GM19452 (cell line): ENCODE measurements around the gene CD7.

Experiments
- ATAC-seq: cut with Tn5 transposase; IDR thresholded peaks from one replicate; pipeline ENCODE4 v1.9.1; 2021; ENCODE audit not compliant: unreplicated experiment

CD7 gene

DNA sequence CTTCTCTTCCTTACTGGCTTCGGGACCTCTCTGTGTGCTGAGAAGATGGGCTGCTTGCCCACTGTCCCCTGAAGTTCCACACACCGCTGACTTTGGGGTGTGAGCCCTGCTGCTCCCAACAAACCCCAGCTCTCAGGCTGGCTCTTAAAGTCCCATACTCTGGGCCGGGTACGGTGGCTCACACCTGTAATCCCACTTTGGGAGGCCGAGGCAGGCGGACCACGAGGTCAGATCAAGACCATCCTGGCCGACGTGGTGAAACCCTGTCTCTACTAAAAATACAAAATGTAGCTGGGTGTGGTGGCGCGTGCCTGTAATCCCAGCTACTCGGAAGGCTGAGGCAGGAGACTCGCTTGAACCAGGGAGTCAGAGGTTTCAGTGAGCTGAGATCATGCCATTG lies 17.2 kb downstream of the CD7 start:
- ATAC-seq = no peak

DNA sequence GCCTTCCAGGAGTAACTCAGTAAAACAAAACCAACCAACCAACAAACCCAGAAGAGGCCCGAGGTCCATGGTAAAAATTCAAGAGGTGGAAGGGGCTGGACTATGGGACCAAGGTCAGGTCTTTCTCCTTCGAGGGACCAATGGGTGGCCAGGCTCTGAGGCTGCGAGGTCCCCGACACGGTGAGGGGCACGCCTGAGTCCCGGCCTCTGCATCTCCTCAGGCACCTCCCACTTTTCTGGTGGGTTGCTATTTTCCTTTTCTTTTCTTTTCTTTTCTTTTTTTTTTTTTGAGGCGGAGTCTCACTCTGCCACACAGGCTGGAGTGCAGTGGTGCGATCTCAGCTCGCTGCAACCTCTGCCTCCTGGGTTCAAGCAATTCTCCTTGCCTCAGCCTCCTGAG lies 18.0 kb downstream of the CD7 start:
- ATAC-seq = no peak

DNA sequence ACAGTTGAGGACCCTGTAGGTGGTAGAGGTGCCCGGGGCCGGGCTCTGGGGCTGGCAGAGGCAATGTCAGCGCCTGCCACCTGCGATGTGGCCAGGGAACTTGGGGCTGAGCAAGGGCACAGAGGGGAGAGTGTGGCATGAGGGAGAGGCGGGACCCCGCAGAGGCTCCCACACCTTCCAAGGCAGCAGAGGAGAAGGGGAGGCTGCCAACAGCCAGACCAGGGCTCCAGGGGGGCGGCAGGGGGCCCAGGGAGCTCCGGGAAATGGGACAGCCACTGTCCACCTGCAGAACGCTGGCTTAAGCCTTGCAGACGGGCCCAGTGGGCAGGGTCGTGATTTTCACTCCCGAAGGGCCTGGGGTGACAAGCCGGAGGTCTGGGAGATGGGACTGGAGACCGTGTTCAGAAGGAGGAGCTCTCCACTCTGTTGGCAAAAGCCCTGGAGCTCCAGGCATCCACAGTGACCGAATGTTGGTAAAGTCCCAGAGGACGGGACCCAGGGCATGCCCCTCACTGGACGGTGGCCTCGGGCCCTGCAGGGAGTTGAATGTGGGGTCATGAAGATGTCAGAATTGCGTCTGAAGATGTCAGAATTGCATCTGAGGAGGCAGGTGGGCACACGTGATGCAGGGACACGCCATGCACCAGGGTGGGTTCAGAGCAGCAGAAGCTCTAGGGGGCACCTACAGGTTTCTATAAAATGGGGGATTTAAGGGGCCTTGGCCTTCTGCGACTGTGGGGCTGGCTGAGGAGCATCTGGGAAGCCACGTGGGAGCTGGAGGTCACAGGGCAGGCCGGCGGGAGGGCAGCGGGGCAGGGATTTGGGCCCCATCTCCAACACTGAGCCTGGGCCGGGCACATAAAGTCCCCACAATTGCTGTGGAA lies 18.6 kb downstream of the CD7 start:
- ATAC-seq = no peak

DNA sequence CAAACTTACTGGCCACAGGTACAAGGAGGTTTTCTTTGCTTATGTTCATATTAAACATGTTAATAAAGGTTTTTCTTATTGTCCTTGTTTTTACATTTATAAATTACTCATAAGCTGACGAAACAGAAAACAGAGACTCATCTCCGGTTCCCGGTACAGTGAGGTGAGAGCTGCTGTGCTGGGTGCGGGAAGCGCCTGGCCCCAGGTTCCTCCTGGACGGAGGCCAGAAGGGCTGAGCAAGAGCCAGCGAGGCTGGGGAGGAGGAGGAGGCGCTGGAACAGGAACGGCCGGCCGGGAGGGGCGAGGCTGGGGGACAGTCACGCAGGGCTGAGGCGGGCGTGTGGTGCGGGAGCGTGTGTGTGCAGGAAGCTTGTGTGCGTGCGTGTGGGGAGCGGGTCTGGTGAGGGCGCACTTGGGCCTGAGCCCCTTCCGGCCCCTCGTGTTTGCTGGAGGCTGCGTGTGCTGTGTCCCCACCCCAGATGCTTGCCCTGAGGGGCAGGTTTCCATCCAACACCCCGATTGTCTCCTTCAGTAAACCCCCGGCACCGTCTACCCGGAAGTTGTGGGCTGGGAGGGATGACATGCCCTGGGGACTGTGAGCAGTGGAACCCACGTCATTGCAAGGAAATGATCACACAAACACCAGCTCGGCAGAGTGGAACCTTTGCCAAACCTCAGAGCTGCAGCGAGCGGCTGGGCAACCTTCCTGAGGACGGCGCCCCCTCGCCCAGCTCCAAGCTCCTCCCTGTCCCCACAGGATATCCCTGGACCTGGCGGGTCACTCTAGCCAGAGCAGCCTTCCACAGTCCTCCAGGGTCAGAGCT lies 19.5 kb downstream of the CD7 start:
- ATAC-seq = peak; percentile 49

DNA sequence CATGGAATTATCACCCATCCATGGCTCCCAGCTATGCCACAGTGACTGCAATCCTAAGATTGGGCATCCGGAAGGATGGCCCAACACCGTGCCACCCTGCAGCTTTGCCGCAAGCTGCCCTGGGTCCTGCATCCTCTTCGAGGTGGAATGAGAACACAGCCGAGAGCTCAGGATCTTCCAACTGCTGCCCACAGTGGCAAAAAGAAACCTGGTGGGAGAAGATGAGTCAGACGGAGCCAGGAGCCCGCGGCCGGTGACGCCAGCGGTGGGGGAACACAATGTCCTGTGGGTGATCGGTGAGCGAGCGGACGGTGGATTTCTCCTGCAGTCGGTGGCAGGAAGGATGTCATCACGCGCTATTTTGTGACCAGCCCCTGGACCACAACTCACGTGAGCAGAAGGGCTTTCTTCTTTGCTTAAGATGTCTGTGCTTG lies 20.1 kb downstream of the CD7 start:
- ATAC-seq = peak; percentile 21

DNA sequence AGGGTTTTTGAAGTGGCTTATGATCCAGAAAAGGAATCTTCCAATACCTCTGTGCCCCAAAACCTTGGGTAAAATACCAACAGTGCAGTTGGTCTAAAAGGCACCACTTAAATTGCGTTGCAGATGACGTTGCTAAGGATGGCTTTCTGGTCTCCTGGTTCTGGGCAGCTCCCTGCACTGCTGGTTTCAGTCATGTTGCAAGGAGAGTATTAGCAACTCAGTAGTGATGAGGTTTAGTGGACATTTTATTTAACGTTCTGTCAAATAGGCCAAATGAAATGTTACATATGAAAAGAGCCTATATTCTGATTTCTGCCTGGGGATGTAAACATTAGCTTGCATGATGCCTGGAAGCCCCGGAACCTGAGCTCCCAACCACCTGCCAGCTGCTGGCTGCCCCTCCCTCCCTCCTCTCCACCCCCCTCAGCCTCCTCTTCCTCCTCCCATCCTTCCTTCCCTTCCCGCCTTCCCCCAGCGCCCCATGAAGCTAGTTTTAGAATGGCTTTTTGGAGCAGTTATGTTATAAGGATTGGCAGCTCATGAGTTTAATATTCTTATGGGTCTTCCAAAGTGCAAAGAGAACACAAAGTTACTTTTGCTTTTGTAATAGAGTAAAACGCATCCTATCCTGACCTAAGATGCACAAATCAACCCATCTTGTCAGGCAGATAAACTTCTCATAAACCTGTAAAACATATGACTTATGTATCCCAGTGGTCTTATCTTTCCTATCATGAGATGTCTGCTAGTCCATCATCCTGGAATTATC lies 20.7 kb downstream of the CD7 start:
- no peak for ATAC-seq

DNA sequence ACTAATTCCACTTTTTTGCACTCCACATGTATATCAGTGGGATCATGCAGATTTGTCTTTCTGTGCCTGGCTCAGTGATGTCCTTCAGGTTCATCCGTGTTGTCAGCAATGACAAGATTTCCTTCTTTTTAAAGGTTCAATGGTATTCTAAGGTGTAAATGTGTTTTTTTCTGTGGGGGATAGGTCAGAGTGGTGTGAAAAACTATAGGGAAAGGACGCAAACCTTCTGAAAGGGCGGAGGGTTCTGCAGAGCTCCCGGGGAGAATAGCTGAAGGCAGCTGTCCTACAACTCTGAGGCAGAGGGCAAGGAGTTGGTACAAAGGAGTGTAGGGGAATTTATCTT lies 22.0 kb downstream of the CD7 start:
- no peak for ATAC-seq

DNA sequence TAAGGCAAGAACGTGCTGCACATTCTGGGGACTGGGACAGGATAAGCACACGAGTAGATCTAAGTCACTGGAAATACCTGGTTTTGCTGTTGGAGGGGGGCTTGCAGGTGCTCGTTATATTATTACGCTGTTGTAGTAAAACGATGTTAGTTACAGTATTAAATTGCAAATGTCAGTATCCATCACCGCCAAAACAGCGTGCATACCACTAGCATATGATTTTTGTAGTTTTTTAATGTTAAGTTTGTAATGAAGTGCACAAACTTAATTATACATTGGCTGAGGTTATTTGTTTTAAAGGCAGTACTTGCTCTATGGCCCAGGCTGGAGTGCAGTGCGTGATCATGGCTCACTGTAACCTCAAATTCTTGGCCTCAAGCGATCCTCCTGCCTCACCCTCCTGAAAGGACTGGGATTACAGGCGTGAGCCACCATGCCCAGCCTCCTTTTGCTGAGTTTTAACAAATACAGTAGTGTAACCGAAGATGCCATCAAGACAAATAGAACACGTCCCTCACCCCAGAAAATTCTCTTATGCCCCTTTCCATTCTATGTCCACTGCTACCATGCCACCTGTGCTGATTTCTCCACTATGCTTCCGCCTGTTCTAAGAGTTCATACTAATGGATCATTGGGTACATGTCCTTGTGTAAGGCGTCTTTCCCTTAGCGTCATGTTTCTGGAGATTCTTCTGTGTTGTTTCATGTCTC lies 23.2 kb downstream of the CD7 start:
- no peak for ATAC-seq

DNA sequence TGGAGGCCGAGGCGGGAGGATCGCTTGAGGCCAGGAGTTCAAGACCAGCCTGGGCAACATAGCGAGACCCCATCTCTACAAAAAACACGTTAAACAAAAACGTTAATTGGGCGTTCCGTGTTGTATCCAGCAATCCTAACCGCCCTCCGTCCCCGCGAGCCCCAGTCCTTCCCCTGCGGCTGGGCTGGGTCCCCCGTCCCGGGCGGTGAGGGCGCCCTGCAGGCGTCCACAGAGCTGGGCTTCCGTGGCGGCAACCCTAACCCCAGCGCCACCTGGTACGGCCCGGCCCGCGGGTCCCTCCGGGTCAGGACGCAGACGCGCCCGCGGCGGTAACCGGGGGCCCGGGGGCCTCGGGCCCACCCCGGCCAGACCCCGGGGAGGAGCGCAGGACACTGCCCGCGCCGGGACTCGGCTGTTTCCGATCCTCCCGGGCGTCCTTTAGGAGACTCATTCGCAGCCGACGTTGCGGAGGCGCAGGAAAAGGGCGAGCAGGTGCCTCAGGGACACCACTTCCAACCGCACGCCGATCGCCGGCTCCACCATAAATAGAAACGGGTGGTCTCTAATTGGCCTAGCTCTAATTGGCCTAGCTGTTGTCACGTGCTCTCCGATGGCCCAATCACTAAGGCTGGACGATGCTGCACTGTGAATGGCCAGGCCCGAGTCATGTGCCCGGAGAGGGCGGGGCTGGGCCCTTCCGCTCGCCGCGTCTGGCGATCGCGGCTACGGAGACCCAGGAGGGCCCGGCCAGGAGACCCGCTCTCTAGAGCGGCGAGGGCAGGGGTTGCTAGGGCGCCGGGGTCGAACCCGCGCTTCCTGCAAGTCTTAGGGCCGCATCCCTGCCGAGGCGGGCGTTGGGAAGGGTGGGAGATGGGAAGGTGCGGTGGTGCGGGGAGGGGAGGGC lies 24.9 kb downstream of the CD7 start:
- peak; percentile 92 for ATAC-seq

DNA sequence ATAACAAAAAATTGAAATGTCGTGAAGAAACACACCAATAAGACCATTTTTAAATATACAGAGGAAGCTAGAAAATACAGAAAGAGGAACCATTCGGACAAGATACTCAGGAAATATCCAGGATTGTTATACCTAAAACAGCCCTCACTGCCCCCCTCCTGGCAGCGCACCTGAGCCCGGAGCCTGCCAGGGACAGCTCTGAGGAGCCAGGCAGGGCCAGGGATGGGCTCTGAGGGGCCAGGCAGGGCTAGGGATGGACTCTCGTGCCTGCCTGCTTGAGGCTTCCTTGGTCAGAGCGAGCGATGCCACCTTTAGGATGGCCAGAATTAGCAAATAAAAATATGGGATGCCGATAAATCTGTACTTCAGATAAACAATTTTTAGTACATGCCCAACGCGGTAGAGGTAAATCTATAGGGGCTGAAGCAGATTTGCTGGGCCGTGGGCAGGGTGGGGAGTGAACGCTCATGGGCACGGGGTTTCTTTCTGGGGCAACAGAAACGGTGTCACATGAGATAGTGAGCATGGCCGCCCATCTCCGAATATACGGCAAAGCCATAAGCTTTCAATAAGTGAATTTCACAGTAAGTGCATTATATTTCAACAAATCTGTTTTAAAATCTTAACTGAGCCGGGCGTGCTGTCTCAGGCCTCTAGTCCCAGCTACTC lies 25.7 kb downstream of the CD7 start:
- ATAC-seq = no peak

DNA sequence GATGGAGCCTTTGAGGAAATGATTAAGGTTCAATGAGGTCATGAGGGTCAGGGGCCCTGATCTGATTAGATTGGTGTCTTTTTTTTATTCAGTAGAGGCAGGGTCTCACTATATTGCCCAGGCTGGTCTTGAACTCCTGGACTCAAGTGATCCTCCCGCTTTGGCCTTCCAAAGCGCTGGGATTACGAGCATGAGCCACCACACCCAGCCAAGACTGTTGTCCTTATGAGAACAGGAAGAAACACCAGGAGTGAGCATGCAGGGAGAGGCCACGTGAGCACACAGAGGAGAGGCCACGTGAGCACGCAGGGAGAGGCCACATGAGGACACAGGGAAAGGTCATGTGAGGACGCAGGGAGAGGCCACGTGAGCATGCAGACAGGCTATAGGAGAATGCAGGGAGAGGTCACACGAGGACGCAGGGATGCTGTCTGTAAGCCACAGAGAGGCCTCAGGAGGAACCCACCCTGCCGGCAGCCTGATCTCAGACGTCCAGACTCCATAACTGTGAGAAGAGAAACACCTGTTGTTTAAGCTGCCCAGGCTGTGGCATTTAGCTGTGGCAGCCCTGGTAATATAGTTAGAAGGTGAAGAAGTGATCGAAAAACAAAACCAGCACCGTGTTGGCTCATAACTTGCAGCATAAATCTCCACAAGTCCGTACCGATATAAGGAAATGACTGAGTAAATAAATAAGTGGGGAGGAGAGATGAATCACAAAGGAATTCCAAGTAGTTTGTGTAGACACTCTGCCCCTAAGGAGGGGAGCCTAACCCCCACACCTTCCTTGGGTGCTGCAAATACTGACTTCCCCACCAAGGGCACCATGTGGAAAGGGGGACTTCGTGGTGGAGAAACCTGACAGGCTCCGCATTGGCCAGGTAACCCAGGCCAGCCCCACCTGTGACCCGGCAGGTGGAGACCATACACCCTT lies 29.3 kb downstream of the CD7 start:
- ATAC-seq = no peak

DNA sequence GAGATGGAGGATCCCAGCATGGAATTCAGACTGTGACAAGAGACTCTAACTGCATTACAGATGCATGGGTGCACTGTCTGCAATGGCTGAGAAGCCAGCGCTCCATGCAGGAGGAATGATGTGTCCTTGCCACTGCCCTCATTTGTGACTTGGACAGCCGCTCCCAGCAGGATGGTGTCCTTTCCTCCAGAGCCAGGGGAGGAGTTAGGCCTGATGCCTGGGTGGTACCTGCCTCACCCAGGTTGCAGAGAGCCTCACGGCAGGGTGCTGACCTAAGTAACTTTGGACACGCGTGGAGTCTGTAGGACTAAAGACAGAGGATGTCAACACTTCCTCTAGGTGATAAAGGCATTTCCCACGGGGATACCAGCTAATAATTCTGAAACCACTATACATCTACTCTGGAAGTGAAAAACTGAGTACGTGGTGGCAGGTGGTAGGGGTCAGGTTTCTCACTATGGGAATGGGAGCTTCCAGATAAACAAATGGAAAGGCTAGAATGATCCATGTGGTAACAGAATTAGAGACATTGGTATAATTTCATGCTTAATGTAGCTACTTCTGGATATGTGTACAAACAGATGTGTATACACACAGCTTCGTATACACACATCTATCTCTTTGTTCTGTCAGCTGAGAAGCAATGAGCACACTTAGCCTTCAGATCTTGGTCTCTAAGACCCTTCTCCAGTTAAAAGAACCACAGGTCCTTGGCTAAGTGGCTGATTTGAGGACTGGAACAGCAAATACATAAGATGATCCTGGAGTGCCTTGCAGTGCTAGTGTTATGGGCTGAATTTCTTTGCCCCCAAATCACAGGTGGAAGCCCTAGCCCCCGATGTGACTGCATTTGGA lies 30.2 kb downstream of the CD7 start:
- no peak for ATAC-seq

DNA sequence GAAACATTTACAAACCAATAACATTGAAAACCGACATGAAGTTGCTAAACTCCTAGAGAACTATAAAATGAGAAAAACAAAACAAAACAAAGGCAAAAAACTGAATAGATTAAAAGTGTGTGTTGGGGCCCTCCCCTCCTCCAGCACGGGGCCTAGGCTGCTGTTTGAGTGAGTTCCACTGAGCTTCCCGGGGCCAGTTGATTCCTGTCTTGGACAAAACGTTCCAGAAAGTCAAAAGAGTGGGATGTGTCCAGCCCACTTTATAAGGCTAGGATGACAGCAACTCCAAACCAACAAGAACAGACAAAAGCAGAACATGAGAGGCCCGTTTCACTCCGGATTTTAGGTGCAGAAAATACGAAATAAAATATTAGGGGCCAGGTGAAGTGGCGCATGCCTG lies 32.3 kb downstream of the CD7 start:
- ATAC-seq = no peak

DNA sequence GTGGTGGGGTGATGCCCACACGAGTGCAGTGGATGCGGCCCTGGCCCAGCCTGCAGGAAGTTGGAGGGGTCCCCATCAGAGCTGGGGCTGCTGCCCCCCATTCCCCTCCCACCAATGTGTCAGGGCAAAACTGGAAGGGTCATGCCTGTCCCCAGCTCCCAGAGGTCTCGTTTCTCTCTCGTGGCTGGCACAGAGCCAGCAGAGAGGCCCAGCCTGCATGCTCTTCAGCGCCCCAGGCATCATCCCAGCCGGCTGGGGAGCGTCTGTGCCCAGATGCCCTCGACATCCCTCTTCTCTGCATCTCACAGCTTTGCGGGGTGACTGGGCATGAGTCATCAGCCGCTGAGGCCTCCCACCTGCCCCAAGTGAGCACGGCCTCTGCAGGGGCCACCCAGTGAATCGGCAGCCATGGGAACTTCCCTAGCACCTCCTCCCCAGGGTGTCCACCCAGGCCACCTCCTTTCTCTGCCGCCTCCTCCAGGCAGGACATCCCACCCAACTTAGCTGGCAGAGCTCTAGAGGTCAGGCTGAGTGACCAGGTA lies 34.1 kb downstream of the CD7 start:
- ATAC-seq = no peak

DNA sequence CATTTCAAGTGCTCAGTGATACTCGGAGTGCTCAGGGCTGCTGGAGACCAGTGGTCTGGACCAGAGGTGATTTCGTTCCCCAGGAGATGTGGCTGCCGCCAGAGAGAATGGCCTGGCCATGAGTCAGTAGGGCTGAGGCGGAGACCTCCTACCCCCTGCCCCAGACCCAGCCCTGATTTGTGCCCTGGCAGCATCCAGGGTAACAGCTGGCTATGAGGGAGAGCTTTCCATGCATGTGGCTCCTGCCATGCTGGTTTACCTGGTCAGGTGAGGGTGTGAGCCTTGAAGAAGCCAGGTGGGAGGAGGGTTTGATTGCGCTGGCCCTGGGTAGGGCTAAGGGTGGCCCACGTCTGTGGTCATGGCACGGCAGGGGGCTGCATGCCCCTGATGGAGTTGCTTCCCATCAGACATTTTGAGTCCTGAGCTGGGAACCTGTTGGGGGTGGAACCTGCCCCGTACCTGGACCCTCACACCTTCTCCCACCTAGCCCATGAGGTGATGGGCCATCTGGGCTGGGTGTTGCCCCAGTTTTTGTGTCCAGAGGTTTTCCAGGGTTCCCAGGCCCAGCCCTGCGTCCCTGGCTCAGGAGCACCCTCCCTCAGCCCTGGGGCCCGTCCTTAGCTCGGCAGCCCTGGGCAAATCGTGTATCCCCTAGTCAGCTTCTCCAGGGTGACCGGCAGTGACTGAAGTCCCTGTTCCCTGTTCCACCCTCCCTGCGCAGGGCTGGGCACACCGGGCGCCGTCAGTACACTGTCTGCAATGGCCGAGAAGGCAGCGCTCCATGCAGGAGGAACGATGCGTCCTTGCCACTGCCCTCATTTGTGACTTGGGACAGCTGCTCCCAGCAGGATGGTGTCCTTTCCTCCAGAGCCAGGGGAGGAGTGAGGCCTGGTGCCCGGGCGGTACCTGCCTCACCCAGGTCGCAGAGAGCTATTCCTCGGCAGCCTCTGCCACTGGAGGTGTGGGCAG lies 34.9 kb downstream of the CD7 start:
- ATAC-seq = no peak
